Measurements from ENCODE around the gene CCDC178.

GRCh38 chr18:32975163-32975436 lies 465.4 kb downstream of the CCDC178 start:
- no peak for TF ChIP-seq POLR2A (IDR thresholded peaks at IDR 0.05; ENCODE audit: low read depth)
- no peak for TF ChIP-seq EP300 (IDR thresholded peaks at IDR 0.05)

Measured in esophagus muscularis mucosa (tissue), 2 donors.